ENCODE data around the gene ABHD4.
"Not testable (repeated sequence)": the region's sequence is repeated elsewhere in the genome, so short reads cannot be mapped to it uniquely, and the experiment has no call there.

ABHD4 gene, protein sequence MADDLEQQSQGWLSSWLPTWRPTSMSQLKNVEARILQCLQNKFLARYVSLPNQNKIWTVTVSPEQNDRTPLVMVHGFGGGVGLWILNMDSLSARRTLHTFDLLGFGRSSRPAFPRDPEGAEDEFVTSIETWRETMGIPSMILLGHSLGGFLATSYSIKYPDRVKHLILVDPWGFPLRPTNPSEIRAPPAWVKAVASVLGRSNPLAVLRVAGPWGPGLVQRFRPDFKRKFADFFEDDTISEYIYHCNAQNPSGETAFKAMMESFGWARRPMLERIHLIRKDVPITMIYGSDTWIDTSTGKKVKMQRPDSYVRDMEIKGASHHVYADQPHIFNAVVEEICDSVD

DNA sequence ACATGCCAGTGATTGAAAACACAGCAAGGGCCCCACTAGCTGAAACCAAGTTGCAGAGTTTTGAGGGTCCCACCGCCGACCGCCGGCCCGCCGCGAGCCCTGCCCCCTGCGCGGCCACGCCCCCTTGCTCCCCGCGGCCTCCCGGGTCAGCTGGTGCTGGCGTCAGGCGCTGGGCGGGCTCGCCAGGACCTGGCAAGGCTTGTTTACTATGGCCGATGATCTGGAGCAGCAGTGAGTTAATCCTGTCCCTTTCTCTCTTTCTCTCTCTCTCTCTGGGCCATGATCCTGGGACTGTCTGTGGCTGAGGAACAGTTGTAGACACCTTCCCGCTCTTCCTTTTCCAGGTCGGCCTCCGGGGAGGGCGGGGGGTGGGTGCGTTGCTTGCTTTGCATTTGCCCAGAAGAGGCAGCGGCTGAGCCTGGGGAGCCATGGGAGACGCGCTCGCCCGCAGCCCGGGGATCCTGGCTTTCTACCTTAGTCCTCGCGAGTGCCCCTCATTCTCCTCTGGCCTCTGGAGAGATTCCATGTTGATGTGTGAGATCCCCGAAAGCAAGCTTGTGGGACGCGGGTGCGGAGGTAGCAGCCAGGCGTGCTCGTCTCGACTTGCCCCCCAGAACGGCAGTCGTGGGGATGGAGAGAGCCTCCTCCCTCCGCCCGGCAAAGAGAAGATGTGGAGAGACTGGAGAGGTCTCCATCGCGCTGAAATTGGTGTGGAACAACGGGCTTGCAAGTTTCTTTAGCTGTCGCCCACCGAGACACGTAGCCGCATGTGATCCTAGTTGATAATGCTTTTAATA lies at the start of gene ABHD4:
ABHD4 (plus strand) TSS at position 202 of the 797 bp plus-strand sequence; CDS start at position 209, 7 bp downstream.
- DNase-seq (ENCODE audit: low read depth): peak; percentile 39

- no peak for DNase-seq (ENCODE audit: low read depth)
Observed at GRCh38 chr14:22549324-22549962, 48.7 kb upstream of the ABHD4 start.

GRCh38 chr14:22549981-22550673 lies 48.0 kb upstream of the ABHD4 start:
- DNase-seq (ENCODE audit: low read depth): no peak

- DNase-seq (ENCODE audit: low read depth): no peak
Observed at GRCh38 chr14:22551605-22551997, 46.5 kb upstream of the ABHD4 start.

GRCh38 chr14:22552001-22552826 lies 45.9 kb upstream of the ABHD4 start:
- no peak for DNase-seq (ENCODE audit: low read depth)

DNA sequence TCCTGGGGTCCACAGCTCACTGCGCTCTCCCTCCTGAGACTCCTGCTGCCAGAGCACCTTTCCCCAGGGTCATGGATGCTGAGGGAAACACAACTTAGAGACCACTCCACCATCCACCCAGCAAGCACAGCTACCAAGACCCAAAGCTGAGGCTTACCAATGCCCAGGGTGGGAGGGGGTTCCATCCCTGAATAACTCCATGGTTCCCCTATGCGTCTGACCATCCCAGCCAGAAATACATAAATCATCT lies 45.3 kb upstream of the ABHD4 start:
- DNase-seq (ENCODE audit: low read depth): no peak

DNA sequence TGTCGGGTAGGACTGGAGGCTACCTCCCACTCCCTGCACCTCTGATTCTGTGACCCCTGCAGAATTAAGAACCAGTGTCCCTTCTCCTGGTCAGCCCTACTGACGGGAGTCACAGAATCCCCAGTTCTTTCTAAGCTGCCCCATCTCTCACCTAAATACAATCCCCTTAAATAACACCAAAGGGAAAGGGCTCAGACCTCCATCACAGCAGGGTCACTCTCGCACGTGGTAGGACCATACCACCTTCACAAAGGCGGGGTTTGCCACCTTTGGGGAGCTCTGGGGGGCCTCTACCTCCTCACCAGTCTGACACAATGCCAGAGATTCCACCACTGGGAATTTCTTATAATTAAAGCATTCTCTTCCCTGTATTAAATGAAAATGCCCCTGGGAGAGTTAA lies 44.7 kb upstream of the ABHD4 start:
- DNase-seq (ENCODE audit: low read depth): no peak

GRCh38 chr14:22553861-22554497 lies 44.1 kb upstream of the ABHD4 start:
- not testable (repeated sequence) for DNase-seq (ENCODE audit: low read depth)

DNA sequence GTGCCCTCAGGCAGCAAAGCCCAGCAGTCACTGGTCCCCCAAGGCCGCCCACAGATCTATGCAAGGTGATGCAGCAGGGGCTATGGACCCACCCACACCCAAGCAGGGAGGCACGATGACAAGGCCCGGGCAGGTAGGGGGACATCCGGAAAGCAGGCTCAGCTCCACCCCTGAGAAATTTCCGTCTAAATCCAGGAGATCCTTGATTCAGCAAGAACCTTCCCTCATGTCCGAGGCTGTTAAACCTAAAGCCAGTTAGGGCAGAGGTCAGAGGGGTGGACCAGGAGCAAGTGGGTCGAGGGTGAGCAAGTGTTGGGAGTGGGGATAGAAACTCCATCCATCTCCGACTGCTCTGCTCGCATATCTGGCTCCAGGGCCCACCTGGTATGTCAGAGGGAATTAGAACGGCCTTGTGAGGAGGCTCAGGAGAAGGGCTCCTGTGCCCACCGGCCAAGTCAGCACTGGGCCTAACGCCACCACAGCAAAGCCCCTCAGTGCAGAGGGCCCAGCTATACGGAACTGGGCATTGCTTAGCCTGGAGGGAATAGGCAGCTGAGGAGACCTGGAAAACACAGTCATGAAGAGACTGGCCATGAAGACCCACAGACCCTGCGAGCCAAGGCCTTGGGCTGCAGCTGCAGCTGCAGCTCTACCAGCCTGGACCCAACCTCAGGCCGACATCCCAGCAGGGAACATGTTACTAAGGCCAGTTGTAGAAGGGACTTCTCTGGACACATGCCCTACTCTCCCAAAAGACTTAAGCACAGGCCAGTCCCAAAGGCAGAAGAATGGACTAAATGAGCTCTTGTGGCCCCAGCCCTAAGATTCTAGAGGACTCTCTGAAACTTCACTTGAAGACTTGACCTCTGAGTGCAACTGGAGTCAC lies 43.4 kb upstream of the ABHD4 start:
- no peak for DNase-seq (ENCODE audit: low read depth)

- no peak for DNase-seq (ENCODE audit: low read depth)
Observed at GRCh38 chr14:22555384-22556011, 42.6 kb upstream of the ABHD4 start.

DNA sequence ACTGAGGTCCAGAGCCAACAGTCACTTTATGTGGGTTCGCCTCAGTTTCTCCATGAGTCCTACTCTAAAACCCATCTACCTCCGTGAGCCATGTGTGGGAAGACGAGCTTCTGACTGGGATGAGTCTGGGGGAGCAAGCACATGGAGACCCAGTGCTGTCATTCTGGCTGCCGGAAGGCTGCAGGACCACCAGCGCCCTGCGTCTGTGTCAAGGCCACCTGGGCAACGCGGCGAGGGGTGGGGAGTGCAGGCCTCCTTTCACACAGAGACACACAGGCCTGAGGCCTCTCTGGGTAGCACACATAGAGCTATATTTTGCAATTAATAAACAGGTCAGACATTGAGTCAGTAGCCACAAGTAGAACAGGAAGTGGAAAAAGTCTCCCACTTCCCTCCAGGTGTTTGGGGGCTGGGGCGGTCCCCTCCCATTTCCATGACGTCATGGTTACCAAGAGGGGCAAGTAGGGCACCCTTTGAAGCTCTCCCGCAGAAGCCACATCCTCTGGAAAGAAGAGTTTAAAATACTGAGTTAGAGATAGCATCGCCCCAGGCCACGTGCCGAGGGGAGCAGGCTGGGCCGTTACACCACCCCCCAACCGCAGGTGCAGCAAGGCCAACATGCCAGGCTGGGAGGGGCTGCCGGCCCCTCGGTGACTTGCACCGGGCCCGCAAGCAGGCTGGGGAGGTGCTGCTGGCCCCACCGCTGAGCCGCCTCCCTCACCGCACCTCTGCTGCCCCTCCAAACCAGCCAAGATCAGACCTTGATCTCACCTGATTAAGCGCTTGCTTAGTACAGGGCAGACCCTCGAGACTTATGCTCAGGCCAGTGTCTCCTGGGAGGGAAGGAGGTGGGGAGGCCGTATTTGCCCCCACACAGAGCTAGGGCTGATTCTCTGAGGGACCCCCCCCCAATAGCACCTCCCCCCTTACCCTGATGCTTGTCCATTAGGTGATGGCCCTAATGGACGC lies 41.8 kb upstream of the ABHD4 start:
- DNase-seq (ENCODE audit: low read depth): no peak

- peak; percentile 66 for DNase-seq (ENCODE audit: low read depth)
Observed at GRCh38 chr14:22556990-22557623, 41.0 kb upstream of the ABHD4 start.

GRCh38 chr14:22557846-22558220 lies 40.3 kb upstream of the ABHD4 start:
- no peak for DNase-seq (ENCODE audit: low read depth)

DNA sequence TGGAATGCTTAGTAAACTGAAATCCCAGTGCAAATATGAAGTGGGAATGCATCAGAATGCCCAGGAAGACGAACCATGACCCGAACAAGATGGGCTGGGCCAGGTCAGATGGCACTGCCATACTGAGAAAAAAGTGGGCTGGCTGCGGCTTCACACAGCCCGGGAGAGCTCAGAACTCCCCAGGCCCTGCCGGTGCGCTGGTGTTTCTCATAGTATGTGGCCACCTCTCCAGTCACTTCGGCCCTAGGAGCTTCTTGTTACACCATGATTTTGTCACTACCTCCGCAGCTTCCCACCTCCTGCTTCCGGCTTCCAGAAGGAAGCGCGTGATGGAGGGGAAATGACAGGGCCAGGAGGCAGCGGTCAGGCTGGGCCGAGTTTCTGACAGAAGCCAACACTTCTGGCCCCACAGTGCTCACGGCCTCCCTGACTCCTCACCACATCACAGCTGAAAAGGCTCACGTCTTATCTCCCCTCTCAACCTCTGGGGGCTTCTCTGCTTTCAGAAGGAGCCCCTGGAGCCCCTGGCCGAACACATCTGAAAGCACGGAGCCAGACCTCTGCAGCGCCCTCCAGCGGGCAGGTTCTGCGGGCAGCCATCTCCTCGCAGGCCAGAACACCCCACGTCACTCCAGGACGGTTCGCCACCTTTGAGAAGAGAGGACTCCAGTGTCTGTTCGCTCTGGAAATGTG lies 39.7 kb upstream of the ABHD4 start:
- no peak for DNase-seq (ENCODE audit: low read depth)

DNA sequence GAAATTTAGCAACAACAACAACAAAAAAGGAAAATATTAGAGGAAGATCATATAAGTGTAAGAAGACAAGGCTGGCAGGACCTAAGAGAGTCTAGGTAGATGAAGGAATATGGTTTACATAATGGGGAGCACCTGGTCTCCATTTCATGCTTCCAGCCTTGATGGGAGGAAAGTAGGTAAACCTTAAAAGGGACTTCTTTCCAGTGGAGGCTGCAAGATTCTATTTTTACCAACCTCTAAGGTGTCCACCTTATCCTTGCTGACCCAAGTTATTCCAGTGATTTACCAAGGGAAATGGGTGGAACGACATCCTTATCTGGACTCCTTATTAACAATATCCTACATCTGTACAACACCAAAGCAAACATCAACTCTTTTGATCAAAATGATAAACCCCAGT lies 39.1 kb upstream of the ABHD4 start:
- DNase-seq (ENCODE audit: low read depth): no peak

GRCh38 chr14:22560662-22561365 lies 37.3 kb upstream of the ABHD4 start:
- no peak for DNase-seq (ENCODE audit: low read depth)

GRCh38 chr14:22561366-22561660 lies 36.8 kb upstream of the ABHD4 start:
- no peak for DNase-seq (ENCODE audit: low read depth)
